Lung (tissue), 12 donors: ENCODE measurements around the gene EIF3F. TPM values are rescaled to one million over a fixed set of nuclear protein-coding genes. Genes with fewer than 3 reads are reported as not detected.

Experiments used
- ATAC-seq: fragments of 200-7000 bp; cut with Tn5 transposase; one replicate; pipeline ENCODE4 v1.9.1; 2020; ENCODE audit warnings: moderate number of reproducible peaks; ENCODE audit not compliant: insufficient read depth, low FRiP score
- DNase-seq, 3 donors: peaks; one replicate each; pipeline ENCODE4 v3.0.0-alpha.2; 2013 to 2017
- H3K27ac ChIP-seq, 2 donors: one replicate each; pipeline ENCODE4 v1.5.1; 2013; ENCODE audit warnings: mild to moderate bottlenecking in 2 of 2, moderate library complexity in 2 of 2, control low read depth in 1 of 2, inconsistent platforms in 1 of 2, low read depth in 1 of 2, low read length in 1 of 2
- H3K27me3 ChIP-seq, 3 donors: one replicate each; pipeline ENCODE4 v1.5.1; 2013; ENCODE audit warnings: low read length in 2 of 3; ENCODE audit not compliant: control insufficient read depth in 3 of 3, insufficient read depth in 3 of 3
- H3K36me3 ChIP-seq, 4 donors: one replicate each; pipeline ENCODE4 v1.5.1; 2013; ENCODE audit warnings: low read length in 4 of 4, mild to moderate bottlenecking in 1 of 4, moderate library complexity in 1 of 4; ENCODE audit not compliant: control insufficient read depth in 4 of 4, insufficient read depth in 4 of 4
- H3K4me1 ChIP-seq, 5 donors: one replicate each; pipeline ENCODE4 v1.5.1; 2013; ENCODE audit warnings: low read length in 5 of 5, mild to moderate bottlenecking in 2 of 5, moderate library complexity in 1 of 5; ENCODE audit not compliant: control insufficient read depth in 5 of 5, insufficient read depth in 5 of 5
- H3K4me3 ChIP-seq: one replicate; pipeline ENCODE4 v1.5.1; 2013; ENCODE audit warnings: mild to moderate bottlenecking, control low read depth, moderate library complexity
- H3K9ac ChIP-seq, 2 donors: one replicate each; pipeline ENCODE4 v1.5.1; 2013; ENCODE audit warnings: low read length in 2 of 2, control low read depth in 1 of 2; ENCODE audit not compliant: insufficient read depth in 1 of 2
- H3K9me3 ChIP-seq, 4 donors: one replicate each; pipeline ENCODE4 v1.5.1; 2013; ENCODE audit warnings: low read length in 3 of 4, mild to moderate bottlenecking in 1 of 4, moderate library complexity in 1 of 4; ENCODE audit not compliant: control insufficient read depth in 4 of 4, insufficient read depth in 3 of 4
- CTCF ChIP-seq: IDR thresholded peaks from 2 replicates; pipeline ENCODE4 v1.5.1; 2012; ENCODE audit warnings: mild to moderate bottlenecking; ENCODE audit errors: control extremely low read depth, extremely low read depth
- WGBS, 2 donors: extraction: QIAGEN DNeasy Blood & Tissue Kit; methylation state at CpG; one replicate each; pipeline ENCODE4 v1.1.7; 2013; 5-methylcytosine and 5-hydroxymethylcytosine counted together
- polyA plus RNA-seq, 2 donors: library from polyadenylated mRNA; stranded (reverse); fragments of 200-250 nt; gene quantifications; one replicate each; pipeline ENCODE4 v1.2.1, GENCODE V29; 2013
- total RNA-seq, 2 donors: library from RNA; depleted of rRNA in 1 of 2; stranded (reverse); fragments of >200 nt in 1 of 2; gene quantifications; one replicate each; pipeline ENCODE4 v1.2.1, GENCODE V29; 2014 to 2021
- donor health status: control.
- donor health status: control.
- donor health status: Bipolar disorder and iron deficiency.
- donor health status: healthy.
- donor health status: DM: yes; HTN: yes; CAD: no.

EIF3F gene
- total and polyA plus RNA-seq, 4 donors: 166 to 471 (median 234) TPM

DNA sequence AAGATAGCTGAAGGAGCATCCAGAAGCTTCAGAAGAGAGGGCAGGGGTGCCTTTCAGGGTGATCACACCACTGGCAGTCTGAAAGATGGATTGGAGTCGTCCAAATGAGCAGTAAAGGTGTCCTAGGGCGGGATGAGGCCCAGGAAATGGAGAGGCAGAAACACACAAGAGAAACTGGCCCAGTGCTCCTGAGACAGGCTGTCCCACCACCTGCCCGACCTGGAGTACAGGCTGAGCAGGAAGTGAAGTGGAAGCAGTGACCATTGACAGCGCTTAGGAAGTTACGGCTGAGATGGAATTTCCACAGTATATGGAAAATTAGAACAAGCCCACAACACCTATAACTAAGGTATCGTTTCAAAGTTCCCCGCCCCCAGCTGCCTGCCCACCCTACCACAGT lies 16.1 kb downstream of the EIF3F start:
- DNase-seq (no peak), ATAC-seq (no peak)
- Histone ChIP-seq H3K4me1 (no peaks in the 10 kb centered on the region), H3K27me3 (no peaks in the 10 kb centered on the region), H3K27ac (no peak overlapping the region), H3K36me3 (peaks cover 5 to 7% (median 6%) of the 10 kb centered on the region in 4 donors), H3K9ac (no peak overlapping the region), H3K4me3 (no peak overlapping the region), H3K9me3 (no peaks in the 10 kb centered on the region)
- WGBS, 2 donors: 74 to 76% methylated on average over 7 of the region's 7 CpGs
- no peak for TF ChIP-seq CTCF

DNA sequence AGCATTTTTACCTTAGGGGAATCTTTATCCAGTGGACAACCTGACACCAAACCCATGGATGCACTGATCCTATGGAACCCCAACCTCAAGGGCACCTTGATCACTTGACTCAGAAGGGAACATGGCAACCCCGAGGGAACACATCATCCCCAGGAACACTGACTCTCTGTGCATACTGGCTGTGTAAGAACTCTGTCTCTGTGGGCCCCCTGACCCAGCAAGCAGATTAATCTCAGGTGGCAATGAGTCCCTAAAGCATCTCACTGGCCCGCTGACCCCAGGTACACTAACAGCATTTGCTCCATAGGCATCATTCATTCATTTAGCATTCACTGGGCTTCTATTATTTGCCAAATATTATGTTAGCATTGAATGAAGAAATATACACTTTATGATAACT lies 16.9 kb downstream of the EIF3F start:
- WGBS, 2 donors: 88 to 93% methylated on average over 2 of the region's 2 CpGs
- H3K4me3 ChIP-seq: no peak overlapping the region
- DNase-seq (no peak), ATAC-seq (no peak)
- H3K36me3 ChIP-seq: peaks cover 0 to 5% (median 3%) of the 10 kb centered on the region in 4 donors
- TF ChIP-seq CTCF: no peak
- H3K9ac ChIP-seq: no peak overlapping the region
- H3K27ac ChIP-seq: no peak overlapping the region
- no peaks in the 10 kb centered on the region for H3K9me3 ChIP-seq
- H3K27me3 ChIP-seq: no peaks in the 10 kb centered on the region
- no peaks in the 10 kb centered on the region for H3K4me1 ChIP-seq

DNA sequence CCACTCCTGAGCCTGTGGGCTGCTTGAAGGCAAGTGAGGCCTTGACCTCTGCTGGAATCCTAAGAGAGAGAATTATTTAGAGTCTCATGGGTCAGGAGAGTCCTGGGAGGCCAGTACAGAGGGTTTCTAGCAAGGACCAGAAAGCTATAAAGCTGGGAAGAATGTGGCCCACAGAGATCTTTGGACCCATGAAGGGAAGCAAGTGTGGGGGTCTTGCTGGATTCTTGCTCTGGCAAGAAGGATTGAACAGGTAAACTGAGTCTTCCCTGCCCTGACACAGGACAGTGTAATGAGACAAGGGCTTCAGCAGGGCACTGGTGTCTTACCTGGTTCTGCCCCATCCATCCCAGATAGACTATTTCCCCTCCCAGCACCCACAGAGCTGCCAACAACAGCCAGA lies 18.4 kb downstream of the EIF3F start:
- no peaks in the 10 kb centered on the region for H3K9me3 ChIP-seq
- DNase-seq: no peak
- TF ChIP-seq CTCF: no peak

GRCh38 chr11:8006349-8006977 lies 19.3 kb downstream of the EIF3F start:
- DNase-seq: peak; percentile 71 to 80 (median 79)
- peak; percentile 75 for TF ChIP-seq CTCF
- H3K27ac ChIP-seq: no peak overlapping the region

More for the DNA sequence above, 18.4 kb downstream of the EIF3F start:
- Histone ChIP-seq H3K27me3 (peaks cover 0 to 6% (median 0%) of the 10 kb centered on the region in 3 donors), H3K4me3 (no peak overlapping the region), H3K27ac (no peak overlapping the region), H3K36me3 (no peaks in the 10 kb centered on the region), H3K4me1 (no peaks in the 10 kb centered on the region), H3K9ac (no peak overlapping the region)
- no peak for ATAC-seq

More at GRCh38 chr11:8006349-8006977, 19.3 kb downstream of the EIF3F start:
- Histone ChIP-seq H3K9me3 (no peaks in the 10 kb centered on the region), H3K9ac (no peak overlapping the region), H3K4me3 (no peak overlapping the region), H3K36me3 (no peaks in the 10 kb centered on the region), H3K27me3 (peaks cover 0 to 6% (median 0%) of the 10 kb centered on the region in 3 donors), H3K4me1 (peaks cover 0 to 2% (median 0%) of the 10 kb centered on the region in 5 donors)
- ATAC-seq: peak; percentile 86
